GM18526 (cell line): Measurements from ENCODE around the gene RNF133.

Experiments used
- POLR2A ChIP-seq: IDR thresholded peaks from 3 replicates; pipeline ENCODE4 v1.6.1; 2011; ENCODE audit not compliant: insufficient read length; ENCODE audit errors: extremely low read depth

RNF133 gene

GRCh38 chr7:122663733-122664132 is 35.2 kb downstream of the RNF133 start:
- no peak for TF ChIP-seq POLR2A

GRCh38 chr7:122658856-122659255 is 40.1 kb downstream of the RNF133 start:
- no peak for TF ChIP-seq POLR2A

DNA sequence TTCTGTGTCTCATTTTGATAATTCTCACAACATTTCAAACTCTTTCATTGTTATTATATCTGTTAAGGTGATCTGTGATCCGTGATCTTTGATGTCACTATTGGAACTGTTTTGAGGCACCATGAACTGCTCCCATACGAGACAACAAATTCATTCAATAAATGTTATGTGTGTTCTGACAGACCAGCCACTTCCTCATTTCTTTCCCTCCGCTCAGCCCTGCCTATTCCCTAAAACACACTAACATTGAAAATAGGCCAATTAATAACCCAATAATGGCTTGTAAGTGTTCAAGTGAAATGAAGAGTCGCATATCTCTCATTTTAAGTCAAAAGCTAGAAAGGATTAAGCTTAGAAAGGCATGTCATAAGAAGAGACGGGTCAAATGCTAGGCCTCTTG is 45.2 kb downstream of the RNF133 start:
- TF ChIP-seq POLR2A: no peak

DNA sequence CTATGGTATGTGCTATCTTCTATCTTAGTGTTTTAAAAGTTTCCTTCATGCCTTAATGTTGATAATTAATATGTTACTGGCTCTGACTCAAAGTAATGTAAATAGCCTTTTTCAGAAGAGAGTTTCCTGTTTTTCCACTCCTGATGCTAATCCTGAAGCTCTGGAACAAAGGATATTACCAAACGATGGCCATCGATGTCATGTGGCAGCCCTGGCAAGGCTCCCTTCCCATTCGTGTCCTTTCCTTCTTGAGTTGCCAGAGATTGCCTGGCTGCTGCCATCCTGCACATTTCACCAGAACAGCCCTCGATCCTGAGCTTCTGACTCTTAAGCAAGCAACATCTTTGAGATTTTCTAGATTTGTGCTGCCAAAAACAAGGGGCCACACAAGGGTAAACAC is 46.0 kb downstream of the RNF133 start:
- TF ChIP-seq POLR2A: no peak

- no peak for TF ChIP-seq POLR2A
Measured at GRCh38 chr7:122651451-122651850, 47.5 kb downstream of the RNF133 start.
